ENCODE results near the gene LEF1. TPM values are rescaled to one million over a fixed set of nuclear protein-coding genes. Genes with fewer than 3 reads are reported as not detected.
"Not testable (repeated sequence)": the region's sequence is repeated elsewhere in the genome, so short reads cannot be mapped to it uniquely, and the experiment has no call there.

LEF1 gene
- total RNA-seq, 1 donor from 2014 or later, result not detected

DNA sequence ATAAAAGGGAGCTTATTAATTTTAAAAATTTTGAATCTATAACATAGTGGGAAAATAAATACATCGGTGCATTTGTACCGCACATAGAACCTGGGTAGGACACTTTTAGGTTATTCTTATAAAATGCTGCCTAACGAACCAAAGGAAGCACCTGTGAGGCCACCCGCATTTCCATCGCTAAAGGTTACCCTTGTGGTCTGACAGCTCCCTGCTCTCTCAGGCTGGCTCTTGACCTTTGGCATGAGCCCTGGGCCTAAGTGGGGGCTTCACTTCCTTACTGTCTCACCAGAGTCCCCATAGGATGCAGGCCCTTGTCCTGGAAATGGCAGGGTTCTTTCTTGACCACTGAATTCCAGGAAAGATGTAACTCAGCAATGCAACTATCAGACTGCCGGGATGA, 133.0 kb downstream of the LEF1 start:
- no peak for DNase-seq (ENCODE audit: low read depth in 2 of 2)

DNA sequence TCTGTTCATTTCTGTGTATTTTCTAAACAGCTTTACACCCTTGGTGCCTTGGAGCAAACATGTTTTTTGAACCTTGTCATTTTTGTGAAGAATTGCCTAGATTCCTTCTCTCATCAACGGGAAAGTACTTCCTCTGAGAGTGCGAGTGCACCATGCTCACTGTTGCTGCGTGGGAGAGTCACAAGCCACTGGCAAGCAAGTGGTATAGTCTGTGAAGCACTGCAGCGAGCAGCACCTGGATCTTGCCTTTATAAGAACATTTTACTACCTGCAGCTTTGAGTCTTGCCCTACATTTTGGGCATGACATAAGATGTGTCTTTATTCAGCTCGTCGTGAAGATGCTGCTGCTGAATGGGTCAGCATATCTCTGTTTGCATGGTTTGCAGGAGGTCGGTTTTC, 134.2 kb downstream of the LEF1 start:
- no peak for DNase-seq (ENCODE audit: low read depth in 2 of 2)

DNA sequence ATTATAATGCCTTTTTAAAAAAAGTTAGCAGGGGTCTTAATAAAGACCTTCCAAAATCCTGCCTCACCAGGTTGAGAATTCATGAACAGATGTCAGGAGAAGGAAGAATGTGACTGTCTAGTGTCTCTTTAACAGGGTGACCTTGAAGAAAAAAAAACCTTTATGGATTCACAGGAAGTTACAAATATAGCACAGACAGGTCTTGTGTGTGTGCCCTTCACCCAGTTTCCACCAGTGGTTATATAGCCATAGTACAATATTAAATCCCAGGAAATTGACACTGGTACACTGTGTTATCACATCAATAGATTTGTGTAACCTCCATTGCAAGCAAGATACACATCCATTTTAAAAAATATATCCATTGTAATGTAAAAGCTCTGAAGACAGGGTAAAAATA, 135.4 kb downstream of the LEF1 start:
- DNase-seq (ENCODE audit: low read depth in 2 of 2), result no peak

DNA sequence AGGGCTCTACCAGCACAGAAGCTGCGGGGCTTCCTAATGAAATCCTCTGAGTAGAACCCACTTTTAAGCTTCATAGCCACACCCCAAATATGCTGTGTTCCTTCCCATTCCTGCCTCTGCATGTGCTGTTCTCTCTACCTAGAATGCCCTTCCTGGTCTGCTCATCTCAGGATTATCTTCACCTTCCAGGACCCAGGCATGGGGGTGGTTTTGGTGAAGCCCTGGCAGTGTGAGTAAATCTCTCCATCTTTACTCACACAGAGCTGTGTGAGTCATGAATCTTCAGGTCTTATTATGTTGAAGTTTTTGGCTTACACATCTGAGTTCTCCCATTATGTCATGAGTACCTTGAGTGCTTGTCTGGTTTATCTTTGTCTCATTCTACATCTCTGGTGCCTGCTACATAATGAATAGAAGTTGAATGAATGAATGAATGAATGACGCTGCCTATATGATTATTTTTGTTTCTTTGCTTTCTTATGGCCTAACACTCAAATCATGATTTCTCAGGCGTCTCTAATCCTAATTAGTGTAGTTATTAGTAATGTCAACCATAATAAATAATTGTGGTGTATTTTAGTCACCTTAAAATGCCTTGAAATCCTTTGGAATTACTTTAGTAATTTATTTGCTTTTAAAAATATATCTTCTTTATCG, 137.2 kb downstream of the LEF1 start:
- no peak for DNase-seq (ENCODE audit: low read depth in 2 of 2)

DNA sequence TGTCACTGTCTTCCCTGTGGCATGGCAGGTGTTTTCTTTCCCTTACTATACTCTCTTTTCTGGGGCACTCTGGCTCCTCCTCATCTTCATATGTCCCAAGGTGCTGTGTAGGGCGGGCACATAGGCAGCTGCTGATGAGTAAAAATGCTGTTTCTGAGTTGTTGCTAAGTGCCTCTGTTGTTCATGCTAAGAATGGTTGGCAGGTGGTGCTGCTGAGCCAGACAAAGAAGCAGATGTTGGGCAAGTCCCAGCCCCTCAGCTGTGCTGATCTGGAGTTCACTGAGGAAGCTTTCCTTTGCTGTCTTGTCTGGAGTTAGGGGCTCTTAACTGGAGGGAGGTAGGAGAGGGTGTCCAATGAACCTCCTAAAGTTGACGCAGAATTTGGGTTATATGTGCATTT, 138.4 kb downstream of the LEF1 start:
- peak; percentile 38 to 67 for DNase-seq (ENCODE audit: low read depth in 2 of 2)

DNA sequence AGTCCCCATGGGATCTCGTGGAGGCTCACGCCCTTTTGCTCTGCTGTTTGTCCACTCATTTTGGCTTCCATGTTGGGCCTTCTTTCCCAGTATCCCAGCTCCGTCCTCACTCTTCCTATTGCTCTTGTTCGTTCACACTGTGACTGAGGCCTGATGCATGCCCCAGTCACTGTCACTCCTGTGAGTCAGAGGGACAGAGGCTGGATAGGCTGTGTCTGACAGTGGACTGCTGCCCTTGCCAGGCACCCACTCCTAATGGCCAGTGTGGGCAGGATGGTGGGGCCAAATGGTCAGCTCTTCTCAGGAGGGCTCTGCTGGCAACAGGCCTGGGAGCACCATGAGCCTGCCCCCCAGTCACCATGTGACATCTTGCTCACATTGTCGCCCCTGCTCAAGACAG, 139.0 kb downstream of the LEF1 start:
- DNase-seq (ENCODE audit: low read depth in 2 of 2), result no peak

DNA sequence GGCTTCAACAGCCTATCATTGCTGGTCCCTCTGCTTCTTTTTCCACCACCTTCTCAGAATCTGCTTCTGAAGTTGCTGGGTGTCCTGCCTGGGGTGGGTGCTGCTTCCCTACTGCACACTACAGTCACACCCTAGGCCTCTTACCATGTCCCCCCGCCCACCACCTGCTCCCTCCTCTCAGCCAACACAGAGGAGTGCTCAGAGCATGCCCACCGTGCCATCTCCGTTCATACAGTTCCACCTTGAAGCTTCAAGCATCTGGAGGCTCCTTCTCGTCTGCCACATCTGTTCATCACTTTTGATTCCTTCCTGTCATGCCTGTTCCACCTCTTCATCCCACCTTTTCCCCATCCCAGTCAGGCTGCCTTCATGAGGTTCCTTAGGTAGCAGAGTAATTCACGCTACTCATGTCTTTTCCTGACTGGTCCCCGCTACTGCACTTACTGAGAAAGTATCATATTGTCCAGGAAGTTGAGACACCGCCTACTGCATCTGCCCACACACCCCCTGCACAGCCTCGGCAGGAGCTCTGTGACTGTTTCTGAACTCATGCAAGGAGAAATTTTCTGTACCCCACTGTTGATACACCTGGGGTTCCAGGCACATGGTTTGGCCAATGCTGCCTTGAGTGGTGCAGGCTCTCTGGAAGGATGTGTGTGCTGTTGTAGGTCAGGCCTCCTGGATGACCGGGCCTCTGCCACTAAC, 139.6 kb downstream of the LEF1 start:
- DNase-seq (ENCODE audit: low read depth in 2 of 2), result no peak

DNA sequence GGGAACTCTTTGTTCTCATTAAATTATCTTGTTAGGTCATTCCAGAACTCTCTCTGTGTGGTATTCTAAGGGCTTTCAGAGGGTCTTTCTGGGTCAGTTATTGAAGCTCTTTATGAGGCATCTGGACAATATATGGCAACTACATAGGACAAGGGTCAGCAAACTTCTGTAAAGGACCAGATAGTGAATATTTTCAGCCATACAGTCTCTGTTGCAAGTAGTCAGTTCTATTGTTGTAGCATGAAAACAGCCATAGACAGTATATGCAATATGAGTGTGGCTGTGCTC, 143.9 kb downstream of the LEF1 start:
- DNase-seq (ENCODE audit: low read depth in 2 of 2), result no peak

DNA sequence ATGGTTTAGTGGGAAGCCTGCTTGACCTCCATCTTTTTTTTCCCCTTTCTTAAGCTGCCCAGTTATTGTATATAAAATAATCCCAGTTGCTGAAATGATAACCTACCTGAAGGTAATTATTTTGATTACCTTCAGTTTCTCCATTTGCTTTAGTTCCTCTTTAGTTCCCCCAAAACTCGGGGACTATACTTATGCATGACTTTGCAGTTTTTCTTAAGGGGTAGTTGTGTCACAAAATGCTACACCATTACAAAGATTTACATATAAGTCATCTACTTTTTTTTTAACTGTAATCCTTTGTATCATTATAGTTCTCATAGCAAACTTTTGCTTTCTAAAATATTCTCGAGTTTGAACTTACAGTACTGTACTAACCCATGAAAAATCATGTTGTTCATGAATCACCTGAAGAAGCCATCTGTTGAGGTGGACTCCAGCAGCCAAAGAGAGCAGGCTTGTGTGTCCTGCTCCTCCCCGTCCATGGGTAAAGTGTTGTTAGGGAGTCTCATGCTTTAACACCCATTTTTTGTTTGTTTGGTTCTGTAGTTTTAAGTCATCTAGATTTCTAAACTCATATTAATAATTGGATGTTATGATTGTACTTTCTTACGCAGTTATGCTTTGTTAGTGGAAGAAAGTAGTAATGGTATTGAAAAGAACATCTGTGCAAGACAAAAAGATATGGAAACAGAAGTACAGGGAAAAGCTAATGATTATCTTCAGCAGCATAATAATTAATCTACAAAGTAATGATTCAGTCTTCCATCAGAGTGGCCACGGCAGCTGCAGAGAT, 144.5 kb downstream of the LEF1 start:
- no peak for DNase-seq (ENCODE audit: low read depth in 2 of 2)

DNA sequence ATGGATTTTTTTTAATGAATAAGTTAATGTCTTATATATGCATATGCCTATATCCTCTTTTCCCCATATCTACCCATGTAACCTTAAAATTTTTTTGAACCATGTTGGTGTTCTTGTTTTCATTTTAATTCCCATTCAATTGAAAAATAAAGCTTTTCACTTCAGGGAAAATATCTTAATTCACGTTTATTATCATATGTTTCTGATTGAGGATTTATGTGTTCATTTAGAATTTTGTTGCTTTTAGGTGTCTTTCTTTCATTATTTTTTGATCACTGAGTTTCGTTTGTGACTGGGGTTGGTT, 149.9 kb downstream of the LEF1 start:
- no peak for DNase-seq (ENCODE audit: low read depth in 2 of 2)

DNA sequence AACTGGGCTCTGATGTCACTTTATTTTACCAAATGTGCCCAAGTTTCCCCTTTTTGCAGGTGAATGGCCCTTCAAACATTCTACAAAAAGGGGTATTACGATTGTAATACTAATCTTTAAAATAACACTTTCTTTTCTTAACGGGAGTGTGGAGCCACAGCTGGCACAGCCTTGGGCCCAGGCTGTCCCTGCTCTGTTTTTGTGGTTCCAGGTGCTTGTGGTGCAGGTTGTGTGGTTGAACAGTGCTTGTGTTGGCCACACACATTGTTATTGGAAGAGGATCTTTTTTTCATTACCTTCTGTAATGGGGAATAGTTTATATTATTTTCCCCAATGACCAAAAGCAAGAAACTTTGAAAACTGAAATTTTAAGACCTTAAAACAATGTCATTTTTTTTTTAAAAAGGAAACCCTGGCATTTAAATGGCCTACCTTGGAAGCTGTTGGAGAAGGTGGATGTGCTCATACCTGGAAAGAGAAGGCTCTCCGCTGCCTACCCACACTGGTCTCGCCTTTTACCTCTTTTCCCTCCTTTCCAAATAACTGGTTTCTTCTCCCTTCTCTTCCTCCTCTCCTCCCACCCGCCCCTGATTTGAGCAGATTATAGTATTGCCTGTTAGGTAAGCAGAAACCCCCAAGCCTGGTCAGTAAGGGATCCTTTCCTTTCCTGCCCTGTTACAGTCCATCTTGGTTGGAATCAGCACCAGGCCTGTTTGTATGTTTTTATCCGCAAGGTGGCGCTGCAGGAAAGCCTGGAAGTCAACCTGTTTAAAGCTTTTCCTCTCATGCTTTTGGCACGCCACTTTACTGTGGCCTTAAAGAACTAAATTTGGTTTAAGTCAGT, 150.5 kb downstream of the LEF1 start:
- DNase-seq (ENCODE audit: low read depth in 2 of 2), result peak; percentile 64 to 79

DNA sequence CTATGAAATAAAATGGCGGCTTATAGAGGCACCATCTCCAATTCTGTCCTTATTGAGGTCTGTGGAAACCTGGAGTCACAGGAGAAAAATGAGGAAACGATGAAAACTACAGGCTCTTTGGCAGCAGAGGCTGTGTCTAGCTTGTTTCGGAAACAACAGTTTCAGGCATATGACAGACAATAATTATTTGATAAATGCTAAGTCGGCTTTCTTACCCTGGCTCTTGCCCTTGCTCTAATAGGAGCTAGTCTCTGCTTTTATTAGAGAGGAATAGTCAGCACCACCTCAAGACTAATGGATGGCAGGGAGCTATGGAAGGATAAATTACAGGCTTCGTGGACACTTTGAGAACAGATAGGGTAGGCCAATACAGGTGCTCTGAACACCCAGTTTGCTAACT, 154.8 kb downstream of the LEF1 start:
- no peak for DNase-seq (ENCODE audit: low read depth in 2 of 2)

DNA sequence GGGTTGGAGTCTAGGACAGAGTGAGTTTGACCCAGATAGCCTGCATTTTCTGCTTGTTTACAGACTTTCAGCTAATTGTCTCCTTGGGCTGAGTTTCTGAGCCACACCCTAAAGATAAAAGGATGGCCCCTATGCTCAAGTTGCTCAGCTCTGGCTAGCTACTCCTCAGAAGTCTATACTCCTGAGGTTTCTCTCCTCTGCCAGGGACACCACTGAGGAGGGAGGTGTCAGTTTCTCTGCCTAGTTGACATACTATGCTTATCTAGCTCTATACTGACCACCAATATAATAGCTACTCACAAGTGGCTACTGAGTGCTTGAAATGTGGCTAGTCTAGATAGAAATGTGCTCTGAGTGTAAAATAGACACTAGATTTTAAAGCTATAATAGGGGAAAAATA, 155.4 kb downstream of the LEF1 start:
- DNase-seq (ENCODE audit: low read depth in 2 of 2), result no peak

DNA sequence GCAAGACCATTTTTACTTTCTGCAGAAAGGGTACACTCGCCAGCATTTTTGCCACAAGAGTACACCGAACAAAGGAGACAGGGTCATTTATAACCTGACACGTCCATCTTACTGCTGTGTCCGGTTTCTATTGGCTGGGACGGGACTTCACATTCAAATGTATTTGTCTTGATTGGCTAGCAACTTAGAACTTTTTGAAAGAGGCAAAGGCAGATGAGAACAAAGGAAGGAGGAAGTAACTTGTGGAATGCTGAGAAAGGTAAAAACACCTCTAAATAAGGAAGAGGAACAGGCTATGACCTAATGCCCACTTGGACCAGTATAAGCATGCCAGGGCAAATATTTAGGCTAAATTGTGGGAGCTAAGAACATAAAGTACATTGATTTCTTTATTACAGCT, 156.3 kb downstream of the LEF1 start:
- not testable (repeated sequence) for DNase-seq (ENCODE audit: low read depth in 2 of 2)

DNA sequence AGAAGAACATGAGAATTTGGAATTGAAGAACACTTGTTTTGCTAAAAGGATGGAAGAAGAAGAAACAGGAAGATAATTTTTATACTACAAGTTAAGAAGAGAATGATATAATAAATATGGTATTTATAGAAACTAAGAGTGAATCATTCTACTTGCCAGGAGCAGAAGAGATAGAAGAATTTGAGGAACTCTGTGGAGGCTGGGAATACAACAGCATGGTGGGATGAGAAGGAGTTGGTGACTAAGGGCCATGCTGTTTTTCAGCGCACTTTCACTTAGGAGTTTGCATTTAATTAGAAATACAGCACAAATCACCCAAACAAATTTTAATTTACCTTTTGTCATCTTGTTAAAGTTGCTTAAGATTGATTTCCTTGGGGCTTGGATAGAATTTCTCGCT, 158.6 kb downstream of the LEF1 start:
- DNase-seq (ENCODE audit: low read depth in 2 of 2), result no peak

DNA sequence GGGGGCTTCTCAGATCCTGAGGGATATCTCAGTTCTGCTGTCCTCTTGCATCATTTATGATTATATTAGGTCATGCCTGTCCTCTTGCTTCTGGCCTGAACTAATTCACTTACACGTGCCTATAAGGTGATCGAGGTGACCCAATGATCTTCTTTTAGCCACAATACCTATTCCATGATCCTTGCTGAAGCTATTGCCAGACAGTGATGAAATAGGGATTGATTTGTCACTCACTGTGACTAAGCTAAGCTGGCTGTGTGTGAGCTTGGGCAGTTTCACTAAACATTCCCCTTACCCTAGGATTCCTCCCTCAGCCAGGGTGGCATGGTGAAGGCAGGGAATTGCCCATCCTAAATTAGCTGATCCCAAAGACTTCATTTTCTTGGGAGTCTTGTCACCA, 160.0 kb downstream of the LEF1 start:
- no peak for DNase-seq (ENCODE audit: low read depth in 2 of 2)

DNA sequence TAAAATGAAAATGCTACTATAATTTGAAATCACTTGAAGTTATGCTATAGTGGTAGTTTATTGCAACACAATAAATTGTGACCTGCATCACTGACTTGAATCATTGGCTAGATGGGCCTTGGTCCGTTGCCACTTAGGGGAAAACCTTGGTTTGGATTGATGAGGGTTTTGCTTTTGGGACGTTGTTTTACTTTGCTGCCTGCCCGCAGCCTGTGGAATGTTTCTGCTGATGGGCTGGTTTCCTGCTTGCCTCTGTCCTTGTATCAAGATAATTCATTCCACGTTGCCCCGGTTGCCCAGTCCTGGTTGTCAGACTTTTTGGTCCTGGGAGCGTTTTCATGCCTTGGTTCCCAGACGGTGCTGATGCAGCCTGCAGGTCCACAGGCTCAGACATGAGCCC, 160.7 kb downstream of the LEF1 start:
- DNase-seq (ENCODE audit: low read depth in 2 of 2), result no peak

DNA sequence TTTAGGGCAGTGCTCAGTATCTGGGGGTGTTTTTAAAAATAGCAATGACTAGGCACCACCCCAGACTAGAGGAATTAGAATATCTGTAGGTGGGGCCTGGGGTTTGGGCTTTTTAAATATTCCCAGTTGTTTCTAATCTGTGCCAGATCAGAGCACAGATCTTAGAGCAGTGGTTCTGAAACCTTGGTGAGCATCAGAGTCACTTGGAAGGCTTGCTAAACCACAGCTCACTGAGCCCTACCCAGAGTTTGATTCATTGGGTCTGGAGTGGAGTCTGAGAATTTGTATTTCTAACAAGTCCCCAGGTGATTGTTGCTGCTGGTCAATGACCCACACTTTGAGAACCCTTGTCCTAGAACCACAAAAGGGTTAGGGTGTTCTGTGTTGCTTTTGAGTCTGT, 162.4 kb downstream of the LEF1 start:
- DNase-seq (ENCODE audit: low read depth in 2 of 2), result no peak

DNA sequence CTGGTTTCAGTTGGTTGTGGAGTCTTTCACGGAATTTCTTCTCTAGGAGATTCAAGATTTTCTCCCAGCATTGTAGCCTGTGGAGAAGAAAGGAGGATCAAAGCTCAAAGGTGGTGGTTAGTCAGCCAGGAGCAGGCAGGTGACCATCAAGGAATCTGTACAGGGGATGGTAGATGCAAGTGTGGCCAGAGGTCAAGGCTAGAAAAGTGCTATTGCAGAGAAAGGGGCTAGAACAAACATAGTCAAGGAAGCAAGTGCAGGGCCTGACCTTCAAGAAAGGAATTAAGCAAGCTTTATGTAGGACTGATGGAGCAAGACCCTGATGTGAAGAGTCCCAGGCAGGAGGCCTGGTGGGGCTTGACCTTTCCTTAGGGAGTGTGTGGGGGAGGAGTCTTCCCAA, 162.9 kb downstream of the LEF1 start:
- no peak for DNase-seq (ENCODE audit: low read depth in 2 of 2)

DNA sequence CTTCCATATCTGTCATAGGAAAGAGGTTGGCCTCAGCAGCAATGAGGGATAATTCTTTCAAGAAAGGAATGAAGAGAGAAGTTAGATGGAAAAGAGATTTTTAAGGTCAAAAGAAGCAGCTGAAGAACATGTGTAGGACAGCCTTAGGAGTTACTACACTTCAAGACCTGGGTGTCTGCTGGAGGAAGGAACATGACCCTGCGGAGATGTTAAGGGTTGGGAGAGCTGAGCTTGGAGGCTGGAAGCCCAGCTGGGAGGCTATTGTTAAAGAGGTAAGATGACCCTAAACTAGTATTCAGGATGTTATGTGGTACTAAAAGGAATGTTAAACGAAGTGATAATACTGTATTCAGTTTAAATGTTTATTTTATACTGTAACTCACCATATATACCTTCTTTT, 164.1 kb downstream of the LEF1 start:
- no peak for DNase-seq (ENCODE audit: low read depth in 2 of 2)

DNA sequence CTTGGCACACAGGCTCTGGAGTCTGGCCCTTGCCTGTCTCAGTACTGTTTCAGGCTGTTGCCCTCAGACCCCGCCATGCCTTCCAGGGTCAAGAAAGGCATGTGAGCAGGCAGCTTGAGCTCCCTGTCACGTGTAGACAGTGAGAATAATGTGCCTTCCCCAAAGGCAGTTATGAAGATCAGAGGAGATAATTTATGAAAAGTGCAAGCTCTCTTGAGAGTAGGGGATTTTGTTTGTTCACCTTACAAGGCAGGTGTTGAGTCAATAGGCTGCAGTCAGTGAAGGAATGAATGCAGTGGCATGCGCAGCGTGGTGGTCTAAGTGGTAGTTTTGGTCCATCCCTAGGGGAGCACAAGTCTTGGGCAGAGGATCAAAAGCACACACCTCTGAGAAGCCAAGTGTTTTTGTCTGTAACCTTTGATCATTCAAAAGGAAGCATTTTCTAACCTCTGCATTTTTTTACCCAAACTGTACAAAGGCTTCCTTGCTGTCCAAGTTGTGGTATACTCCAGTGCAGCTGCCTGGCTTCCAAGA, 164.7 kb downstream of the LEF1 start:
- no peak for DNase-seq (ENCODE audit: low read depth in 2 of 2)

DNA sequence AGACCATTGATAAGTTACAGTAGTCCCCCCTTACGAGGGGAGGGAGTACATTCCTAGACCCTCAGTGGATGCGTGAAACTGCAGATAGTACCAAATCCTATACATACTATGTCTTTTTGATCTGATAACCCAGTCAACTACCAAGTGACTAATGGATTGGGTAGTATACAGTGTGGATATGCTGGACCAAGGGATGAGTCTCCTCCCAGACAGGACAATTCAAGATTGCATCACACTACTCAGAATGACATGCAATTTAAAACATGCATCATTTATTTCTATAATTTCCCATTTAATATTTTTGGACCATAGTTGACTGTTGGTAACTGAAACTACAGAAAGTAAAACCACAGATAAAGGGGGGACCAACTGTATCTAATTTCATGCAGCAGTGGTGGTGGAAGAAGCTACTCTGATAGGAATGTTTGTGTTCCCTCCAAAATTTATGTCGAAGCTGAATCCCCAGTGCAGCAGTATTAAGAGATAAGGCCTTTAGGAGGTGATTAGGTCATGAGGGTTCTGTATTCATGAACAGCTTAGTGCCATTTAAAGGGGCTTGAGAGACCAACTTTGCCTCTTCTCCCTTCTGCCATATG, 167.1 kb downstream of the LEF1 start:
- DNase-seq (ENCODE audit: low read depth in 2 of 2), result no peak
